T-helper 17 cell (primary cell): ENCODE measurements around the gene MGAT5B. TPM values are rescaled to one million over a fixed set of nuclear protein-coding genes. Genes with fewer than 3 reads are reported as not detected.
A peak's percentile ranks its signal among the peaks of the same experiment; 100 is the strongest.
"Not testable (repeated sequence)": the region's sequence is repeated elsewhere in the genome, so short reads cannot be mapped to it uniquely, and the experiment has no call there.

Experiments
- ATAC-seq: fragments of 150-1000 bp; cut with Tn5 transposase; 2 replicates; pipeline ENCODE4 v1.10.0; 2021; ENCODE audit warnings: mild to moderate bottlenecking, moderate library complexity
- DNase-seq, 3 donors: peaks; one replicate each; pipeline versions ENCODE4 v3.0.0 to v3.0.0-alpha.2; 2020 to 2021
- H3K9me3 ChIP-seq: one replicate; pipeline ENCODE4 v1.7.0; 2013; ENCODE audit warnings: low read length, mild to moderate bottlenecking; ENCODE audit not compliant: control insufficient read depth, poor library complexity, severe bottlenecking
- H3K27ac Mint-ChIP-seq: one replicate; pipeline ENCODE4 v1.8.0; 2022; ENCODE audit warnings: mild to moderate bottlenecking, moderate library complexity, mixed read lengths
- H3K27me3 Mint-ChIP-seq: one replicate; pipeline ENCODE4 v1.8.0; 2022; ENCODE audit warnings: mixed read lengths
- H3K36me3 Mint-ChIP-seq: one replicate; pipeline ENCODE4 v1.8.0; 2022; ENCODE audit warnings: low read depth, mixed read lengths
- H3K4me1 Mint-ChIP-seq: one replicate; pipeline ENCODE4 v1.8.0; 2022; ENCODE audit warnings: mild to moderate bottlenecking, mixed read lengths
- H3K4me3 Mint-ChIP-seq: one replicate; pipeline ENCODE4 v1.8.0; 2022; ENCODE audit warnings: mild to moderate bottlenecking, moderate library complexity, mixed read lengths
- total RNA-seq, 4 donors: library from RNA in 2 of 4; stranded (reverse) in 2 of 4; gene quantifications; one replicate each; pipeline ENCODE4 v1.2.3 and lab custom pipeline; 2022 to 2026

Gene MGAT5B
- total RNA-seq, 2 donors from 2014 or later: 0.55 to 1.4 TPM

GRCh38 chr17:76840884-76841775, 27.1 kb upstream of the MGAT5B start:
- no peaks in the 10 kb centered on the region for H3K9me3 ChIP-seq
- peak overlapping the region; percentile 79 for H3K27ac Mint-ChIP-seq
- peaks cover 52% of the 10 kb centered on the region for H3K27me3 Mint-ChIP-seq
- peaks cover 8% of the 10 kb centered on the region for H3K36me3 Mint-ChIP-seq
- H3K4me1 Mint-ChIP-seq: peaks cover 22% of the 10 kb centered on the region
- no peak for ATAC-seq
- peak overlapping the region; percentile 82 for H3K4me3 Mint-ChIP-seq
- DNase-seq: no peak

- no peak overlapping the region for H3K27ac Mint-ChIP-seq
- H3K4me3 Mint-ChIP-seq: no peak overlapping the region
- no peaks in the 10 kb centered on the region for H3K9me3 ChIP-seq
- H3K36me3 Mint-ChIP-seq: peaks cover 8% of the 10 kb centered on the region
- peaks cover 22% of the 10 kb centered on the region for H3K4me1 Mint-ChIP-seq
- no peak for ATAC-seq
- no peak for DNase-seq
- H3K27me3 Mint-ChIP-seq: peaks cover 59% of the 10 kb centered on the region
Observed at GRCh38 chr17:76841776-76842405, 26.3 kb upstream of the MGAT5B start.

DNA sequence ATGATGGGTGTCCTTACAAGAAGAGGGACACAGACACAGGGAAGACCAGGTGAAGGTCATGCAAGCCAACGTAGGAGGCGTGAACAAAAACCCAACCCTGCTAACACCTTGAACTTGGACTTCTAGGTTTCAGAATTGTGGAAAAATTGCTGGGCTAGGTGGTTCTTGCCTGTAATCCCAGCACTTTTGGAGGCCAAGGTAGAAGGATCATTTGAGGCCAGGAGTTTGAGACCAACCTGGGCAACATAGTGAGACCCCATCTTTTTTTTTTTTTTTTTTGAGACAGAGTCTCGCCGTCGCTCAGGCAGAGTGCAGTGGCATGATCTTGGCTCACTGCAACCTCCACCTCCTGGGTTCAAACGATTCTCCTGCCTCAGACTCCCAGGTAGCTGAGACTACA, 25.1 kb upstream of the MGAT5B start:
- DNase-seq, H3K27ac Mint-ChIP-seq, H3K9me3 ChIP-seq, H3K4me3 Mint-ChIP-seq, ATAC-seq, H3K36me3 Mint-ChIP-seq: not testable (repeated sequence)
- H3K27me3 Mint-ChIP-seq: peaks cover 68% of the 10 kb centered on the region
- peaks cover 22% of the 10 kb centered on the region for H3K4me1 Mint-ChIP-seq

DNA sequence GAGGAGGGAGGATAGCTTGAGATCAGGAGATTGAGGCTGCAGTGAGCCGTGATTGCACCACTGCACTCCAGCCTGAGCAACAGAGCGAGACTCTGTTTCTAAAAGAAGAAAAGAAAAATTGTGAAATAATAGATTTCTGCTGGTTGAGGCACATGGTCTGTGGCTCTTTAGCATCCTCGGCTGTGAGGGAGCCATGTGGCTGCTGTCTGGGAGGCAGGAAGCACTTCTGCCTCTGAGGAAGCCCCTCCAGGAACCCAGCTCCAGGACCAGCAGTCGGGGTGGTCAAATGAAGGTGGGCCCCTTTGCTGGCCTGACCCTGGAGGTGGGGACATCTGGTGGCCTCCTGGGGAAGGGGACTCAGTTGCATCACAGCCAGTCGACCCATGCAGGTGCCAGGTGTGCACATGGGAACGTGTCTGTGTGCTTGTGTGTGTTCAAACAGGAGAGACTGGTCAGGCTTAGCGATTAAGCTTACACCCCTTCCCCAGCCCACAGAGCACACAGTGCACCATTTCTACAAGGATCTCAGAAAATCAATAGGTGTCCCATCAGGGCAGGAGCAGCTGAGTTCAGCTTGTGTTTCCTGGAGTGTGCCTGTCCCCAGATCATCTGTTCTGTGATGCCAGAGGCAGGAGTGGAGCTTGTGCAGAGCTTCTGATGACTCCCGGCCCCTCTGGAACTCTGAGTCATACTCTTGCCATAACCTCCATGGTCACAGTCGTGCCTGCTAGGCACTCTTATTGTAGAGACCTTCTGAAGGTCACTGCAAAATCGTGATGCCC, 24.3 kb upstream of the MGAT5B start:
- Mint-ChIP-seq H3K4me1 (peaks cover 22% of the 10 kb centered on the region), H3K4me3 (no peak overlapping the region), H3K27ac (no peak overlapping the region), H3K27me3 (peaks cover 74% of the 10 kb centered on the region), H3K36me3 (peaks cover 8% of the 10 kb centered on the region)
- DNase-seq (no peak), ATAC-seq (no peak)
- no peaks in the 10 kb centered on the region for H3K9me3 ChIP-seq

DNA sequence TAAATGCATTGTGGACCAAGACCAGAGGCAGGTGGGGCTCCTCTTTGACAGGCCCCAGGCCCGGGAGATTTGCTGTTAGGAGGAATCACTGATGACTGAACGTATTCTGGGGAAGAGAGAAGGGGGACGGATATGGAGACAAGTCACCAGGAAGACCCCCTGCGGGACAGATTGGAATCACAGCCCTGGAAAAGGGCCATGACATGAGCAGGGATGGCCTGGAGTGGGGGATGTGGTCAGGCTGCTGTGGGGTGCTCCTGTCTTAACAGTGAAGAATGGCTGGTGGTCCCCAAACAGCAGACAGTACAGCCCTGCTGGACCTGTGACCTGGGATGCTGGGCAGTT, 23.7 kb upstream of the MGAT5B start:
- Mint-ChIP-seq H3K27ac (no peak overlapping the region), H3K27me3 (peaks cover 74% of the 10 kb centered on the region), H3K4me3 (no peak overlapping the region), H3K36me3 (peaks cover 8% of the 10 kb centered on the region), H3K4me1 (peaks cover 20% of the 10 kb centered on the region)
- ATAC-seq (no peak), DNase-seq (no peak)
- no peaks in the 10 kb centered on the region for H3K9me3 ChIP-seq

GRCh38 chr17:76844846-76845245, 23.4 kb upstream of the MGAT5B start:
- H3K27me3 Mint-ChIP-seq: peaks cover 75% of the 10 kb centered on the region
- peaks cover 17% of the 10 kb centered on the region for H3K4me1 Mint-ChIP-seq
- no peak overlapping the region for H3K4me3 Mint-ChIP-seq
- ATAC-seq: no peak
- peaks cover 8% of the 10 kb centered on the region for H3K36me3 Mint-ChIP-seq
- no peak overlapping the region for H3K27ac Mint-ChIP-seq
- H3K9me3 ChIP-seq: no peaks in the 10 kb centered on the region
- DNase-seq: no peak

- H3K9me3 ChIP-seq: no peaks in the 10 kb centered on the region
- Mint-ChIP-seq H3K27me3 (peaks cover 75% of the 10 kb centered on the region), H3K4me1 (peaks cover 10% of the 10 kb centered on the region), H3K36me3 (peaks cover 6% of the 10 kb centered on the region), H3K4me3 (no peak overlapping the region), H3K27ac (no peak overlapping the region)
- DNase-seq (no peak), ATAC-seq (no peak)
Observed at GRCh38 chr17:76845541-76846017, 22.6 kb upstream of the MGAT5B start.

- H3K9me3 ChIP-seq: no peaks in the 10 kb centered on the region
- Mint-ChIP-seq H3K27ac (no peak overlapping the region), H3K4me1 (no peaks in the 10 kb centered on the region), H3K36me3 (no peaks in the 10 kb centered on the region), H3K27me3 (peaks cover 61% of the 10 kb centered on the region), H3K4me3 (no peak overlapping the region)
- ATAC-seq (no peak), DNase-seq (no peak)
Observed at GRCh38 chr17:76847031-76847430, 21.2 kb upstream of the MGAT5B start.

DNA sequence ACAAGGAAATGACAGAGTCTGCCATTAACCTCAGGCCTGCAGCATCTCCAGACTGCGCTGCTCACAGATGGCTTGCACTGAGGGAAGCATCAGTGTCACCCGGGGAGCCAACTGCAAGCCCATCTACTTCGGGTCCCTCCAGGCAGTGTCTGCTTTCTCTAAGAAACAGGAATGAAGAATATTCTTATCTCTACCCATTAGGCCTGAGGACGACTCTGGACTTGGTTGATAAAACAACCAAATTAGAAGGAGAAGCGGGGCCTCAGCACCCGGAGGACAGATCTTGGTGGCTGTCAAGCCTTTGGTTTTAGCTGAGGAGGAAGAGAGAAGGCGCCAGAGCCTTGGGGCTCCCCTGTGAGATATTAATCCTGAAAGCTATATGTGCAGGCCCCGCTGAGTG, 19.5 kb upstream of the MGAT5B start:
- ATAC-seq (no peak), DNase-seq (no peak)
- no peaks in the 10 kb centered on the region for H3K36me3 Mint-ChIP-seq
- peaks cover 52% of the 10 kb centered on the region for H3K27me3 Mint-ChIP-seq
- H3K4me1 Mint-ChIP-seq: no peaks in the 10 kb centered on the region
- no peak overlapping the region for H3K4me3 Mint-ChIP-seq
- H3K9me3 ChIP-seq: no peaks in the 10 kb centered on the region
- no peak overlapping the region for H3K27ac Mint-ChIP-seq

GRCh38 chr17:76849160-76849559, 19.0 kb upstream of the MGAT5B start:
- not testable (repeated sequence) for H3K4me3 Mint-ChIP-seq, DNase-seq, H3K27ac Mint-ChIP-seq, H3K36me3 Mint-ChIP-seq, H3K9me3 ChIP-seq, H3K4me1 Mint-ChIP-seq, ATAC-seq
- H3K27me3 Mint-ChIP-seq: peaks cover 52% of the 10 kb centered on the region

- Mint-ChIP-seq H3K36me3 (peaks cover 2% of the 10 kb centered on the region), H3K27ac (no peak overlapping the region), H3K27me3 (peaks cover 58% of the 10 kb centered on the region), H3K4me1 (peaks cover 2% of the 10 kb centered on the region), H3K4me3 (no peak overlapping the region)
- ATAC-seq (no peak), DNase-seq (no peak)
- H3K9me3 ChIP-seq: no peaks in the 10 kb centered on the region
Observed at GRCh38 chr17:76852843-76853242, 15.4 kb upstream of the MGAT5B start.

GRCh38 chr17:76855105-76855504, 13.1 kb upstream of the MGAT5B start:
- peaks cover 2% of the 10 kb centered on the region for H3K4me1 Mint-ChIP-seq
- ATAC-seq (no peak), DNase-seq (no peak)
- no peak overlapping the region for H3K4me3 Mint-ChIP-seq
- H3K27me3 Mint-ChIP-seq: peaks cover 50% of the 10 kb centered on the region
- H3K36me3 Mint-ChIP-seq: peaks cover 2% of the 10 kb centered on the region
- no peak overlapping the region for H3K27ac Mint-ChIP-seq
- no peaks in the 10 kb centered on the region for H3K9me3 ChIP-seq

DNA sequence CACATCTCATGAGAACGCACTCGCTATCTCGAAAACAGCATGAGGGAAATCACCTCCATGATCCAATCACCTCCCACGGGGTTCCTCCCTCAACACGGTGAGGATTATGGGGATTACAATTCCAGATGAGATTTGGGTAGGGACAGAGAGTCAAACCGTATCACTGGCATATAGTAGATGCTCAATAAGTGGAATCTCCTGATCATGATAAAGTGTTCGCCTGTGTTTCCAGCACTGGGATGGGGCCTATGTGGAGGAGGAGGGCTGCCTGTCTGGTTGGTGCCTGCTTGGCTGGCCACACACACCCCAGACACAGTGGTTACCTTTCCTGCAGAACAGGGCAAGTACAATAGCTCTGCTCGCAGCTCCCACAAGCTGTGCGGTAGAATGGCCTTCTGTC, 6.1 kb upstream of the MGAT5B start:
- no peaks in the 10 kb centered on the region for H3K9me3 ChIP-seq
- Mint-ChIP-seq H3K36me3 (no peaks in the 10 kb centered on the region), H3K4me1 (peaks cover 2% of the 10 kb centered on the region), H3K27me3 (peaks cover 19% of the 10 kb centered on the region), H3K4me3 (no peak overlapping the region), H3K27ac (no peak overlapping the region)
- DNase-seq (no peak), ATAC-seq (no peak)
